Activated CD4-positive, alpha-beta memory T cell treated with anti-CD3 and anti-CD28 coated beads, Interleukin-2, amount 10 ng/mL, durations not matched to agents 7 days and 5 days (primary cell): ENCODE data around the gene CRP. TPM values are rescaled to one million over a fixed set of nuclear protein-coding genes. Genes with fewer than 3 reads are reported as not detected.

ENCODE experiments used
- CTCF ChIA-PET: fragments of 350-600 bp; sonication (Branson Sonifier 250); formaldehyde crosslinking; loops from one replicate; lab custom pipeline; 2021; ENCODE audit warnings: antibody characterized with exemption, inconsistent platforms; lab: Charles Lee
- POLR2A ChIA-PET: fragments of 350-600 bp; sonication (Branson Sonifier 250); formaldehyde crosslinking; loops from one replicate; lab custom pipeline; 2021; ENCODE audit warnings: antibody characterized with exemption; lab: Charles Lee
- DNase-seq: peaks from one replicate; pipeline ENCODE4 v3.0.0-alpha.2; 2020
- H3K27ac Mint-ChIP-seq: one replicate; pipeline ENCODE4 v1.8.0; 2021; ENCODE audit warnings: mild to moderate bottlenecking, mixed read lengths
- H3K27me3 Mint-ChIP-seq: one replicate; pipeline ENCODE4 v1.8.0; 2021; ENCODE audit warnings: mixed read lengths
- H3K36me3 Mint-ChIP-seq: one replicate; pipeline ENCODE4 v1.8.0; 2021; ENCODE audit warnings: low read depth, mixed read lengths
- H3K4me1 Mint-ChIP-seq: one replicate; pipeline ENCODE4 v1.8.0; 2021; ENCODE audit warnings: mixed read lengths
- H3K4me3 Mint-ChIP-seq: one replicate; pipeline ENCODE4 v1.8.0; 2021; ENCODE audit warnings: mild to moderate bottlenecking, mixed read lengths
- H3K9me3 Mint-ChIP-seq: one replicate; pipeline ENCODE4 v1.8.0; 2021; ENCODE audit warnings: mixed read lengths
- total RNA-seq, 2 experiments: library from RNA; stranded (reverse); gene quantifications; one replicate each; pipeline ENCODE4 v1.2.3, GENCODE V29; 2021

The CRP gene
- not detected for total RNA-seq

- H3K36me3 Mint-ChIP-seq, result no peaks in the 10 kb centered on the region
- CTCF ChIA-PET, result no interaction called here
- POLR2A ChIA-PET, result no interaction called here
- no peak within 1 kb of the TSS for H3K27ac Mint-ChIP-seq
- DNase-seq, result no peak
- H3K4me1 Mint-ChIP-seq, result no peaks in the 10 kb centered on the region
- H3K4me3 Mint-ChIP-seq, result no peak within 1 kb of the TSS
- H3K27me3 Mint-ChIP-seq, result peaks cover 1% of the 10 kb centered on the region
- H3K9me3 Mint-ChIP-seq, result peaks cover 11% of the 10 kb centered on the region
Observed at GRCh38 chr1:159714529-159714928, at the start of gene CRP. CRP (minus strand) TSS chr1:159714589; CDS start chr1:159714485, 104 bp downstream.

GRCh38 chr1:159763686-159764085, 49.3 kb upstream of the CRP start:
- POLR2A ChIA-PET, result no interaction called here
- Mint-ChIP-seq H3K36me3 (no peaks in the 10 kb centered on the region), H3K9me3 (no peaks in the 10 kb centered on the region), H3K27me3 (peaks cover 5% of the 10 kb centered on the region), H3K4me3 (no peak overlapping the region), H3K27ac (no peak overlapping the region), H3K4me1 (no peaks in the 10 kb centered on the region)
- no peak for DNase-seq
- CTCF ChIA-PET, result no interaction called here

GRCh38 chr1:159756397-159756796, 42.0 kb upstream of the CRP start:
- no peak for DNase-seq
- H3K9me3 Mint-ChIP-seq, result no peaks in the 10 kb centered on the region
- no peak overlapping the region for H3K27ac Mint-ChIP-seq
- peaks cover 10% of the 10 kb centered on the region for H3K27me3 Mint-ChIP-seq
- H3K4me1 Mint-ChIP-seq, result no peaks in the 10 kb centered on the region
- CTCF ChIA-PET, result no interaction called here
- no peak overlapping the region for H3K4me3 Mint-ChIP-seq
- POLR2A ChIA-PET, result no interaction called here
- no peaks in the 10 kb centered on the region for H3K36me3 Mint-ChIP-seq

- Mint-ChIP-seq H3K4me1 (no peaks in the 10 kb centered on the region), H3K27me3 (peaks cover 10% of the 10 kb centered on the region)
Observed at GRCh38 chr1:159755451-159756007, 41.1 kb upstream of the CRP start.

GRCh38 chr1:159753386-159753785, 39.0 kb upstream of the CRP start:
- CTCF ChIA-PET, result no interaction called here
- Mint-ChIP-seq H3K36me3 (no peaks in the 10 kb centered on the region), H3K9me3 (no peaks in the 10 kb centered on the region), H3K27me3 (peaks cover 10% of the 10 kb centered on the region), H3K27ac (no peak overlapping the region), H3K4me3 (no peak overlapping the region), H3K4me1 (no peaks in the 10 kb centered on the region)
- DNase-seq, result no peak
- POLR2A ChIA-PET, result no interaction called here

More at GRCh38 chr1:159755451-159756007, 41.1 kb upstream of the CRP start:
- no peak overlapping the region for H3K27ac Mint-ChIP-seq
- H3K9me3 Mint-ChIP-seq, result no peaks in the 10 kb centered on the region
- no peaks in the 10 kb centered on the region for H3K36me3 Mint-ChIP-seq
- H3K4me3 Mint-ChIP-seq, result no peak overlapping the region
- DNase-seq, result no peak
- CTCF ChIA-PET, result no interaction called here
- POLR2A ChIA-PET, result no interaction called here

- no peak for DNase-seq
Observed at GRCh38 chr1:159752135-159752580, 37.8 kb upstream of the CRP start.

GRCh38 chr1:159751031-159751430, 36.6 kb upstream of the CRP start:
- peaks cover 6% of the 10 kb centered on the region for H3K27me3 Mint-ChIP-seq
- no peaks in the 10 kb centered on the region for H3K36me3 Mint-ChIP-seq
- CTCF ChIA-PET, result no interaction called here
- no peak overlapping the region for H3K27ac Mint-ChIP-seq
- POLR2A ChIA-PET, result no interaction called here
- H3K4me1 Mint-ChIP-seq, result no peaks in the 10 kb centered on the region
- DNase-seq, result no peak
- no peak overlapping the region for H3K4me3 Mint-ChIP-seq
- H3K9me3 Mint-ChIP-seq, result no peaks in the 10 kb centered on the region

More at GRCh38 chr1:159752135-159752580, 37.8 kb upstream of the CRP start:
- no peaks in the 10 kb centered on the region for H3K4me1 Mint-ChIP-seq
- no peaks in the 10 kb centered on the region for H3K9me3 Mint-ChIP-seq
- ChIA-PET POLR2A (no interaction called here), CTCF (no interaction called here)
- no peaks in the 10 kb centered on the region for H3K36me3 Mint-ChIP-seq
- H3K27me3 Mint-ChIP-seq, result peaks cover 11% of the 10 kb centered on the region
- H3K27ac Mint-ChIP-seq, result no peak overlapping the region
- H3K4me3 Mint-ChIP-seq, result no peak overlapping the region

GRCh38 chr1:159750621-159751020, 36.2 kb upstream of the CRP start:
- Mint-ChIP-seq H3K27me3 (peaks cover 6% of the 10 kb centered on the region), H3K4me1 (no peaks in the 10 kb centered on the region), H3K27ac (no peak overlapping the region), H3K9me3 (no peaks in the 10 kb centered on the region), H3K4me3 (no peak overlapping the region), H3K36me3 (no peaks in the 10 kb centered on the region)
- ChIA-PET POLR2A (no interaction called here), CTCF (no interaction called here)
- no peak for DNase-seq

GRCh38 chr1:159749630-159750029, 35.2 kb upstream of the CRP start:
- Mint-ChIP-seq H3K9me3 (no peaks in the 10 kb centered on the region), H3K4me3 (no peak overlapping the region), H3K4me1 (no peaks in the 10 kb centered on the region), H3K36me3 (no peaks in the 10 kb centered on the region), H3K27me3 (peaks cover 6% of the 10 kb centered on the region), H3K27ac (no peak overlapping the region)
- DNase-seq, result no peak
- ChIA-PET CTCF (no interaction called here), POLR2A (no interaction called here)

GRCh38 chr1:159748370-159748769, 34.0 kb upstream of the CRP start:
- Mint-ChIP-seq H3K4me3 (no peak overlapping the region), H3K36me3 (no peaks in the 10 kb centered on the region), H3K9me3 (no peaks in the 10 kb centered on the region), H3K27ac (no peak overlapping the region), H3K4me1 (no peaks in the 10 kb centered on the region), H3K27me3 (peaks cover 6% of the 10 kb centered on the region)
- DNase-seq, result no peak
- POLR2A ChIA-PET, result no interaction called here
- CTCF ChIA-PET, result no interaction called here

GRCh38 chr1:159746666-159747065, 32.3 kb upstream of the CRP start:
- no peak overlapping the region for H3K4me3 Mint-ChIP-seq
- H3K27ac Mint-ChIP-seq, result no peak overlapping the region
- H3K4me1 Mint-ChIP-seq, result no peaks in the 10 kb centered on the region
- H3K9me3 Mint-ChIP-seq, result no peaks in the 10 kb centered on the region
- H3K36me3 Mint-ChIP-seq, result no peaks in the 10 kb centered on the region
- ChIA-PET CTCF (no interaction called here), POLR2A (no interaction called here)
- H3K27me3 Mint-ChIP-seq, result peaks cover 4% of the 10 kb centered on the region
- no peak for DNase-seq

GRCh38 chr1:159743651-159744410, 29.4 kb upstream of the CRP start:
- no peak overlapping the region for H3K27ac Mint-ChIP-seq

GRCh38 chr1:159737238-159737916, 23.0 kb upstream of the CRP start:
- CTCF ChIA-PET, result no interaction called here
- Mint-ChIP-seq H3K4me3 (no peak overlapping the region), H3K27me3 (peaks cover 13% of the 10 kb centered on the region), H3K36me3 (no peaks in the 10 kb centered on the region), H3K27ac (no peak overlapping the region), H3K4me1 (no peaks in the 10 kb centered on the region), H3K9me3 (no peaks in the 10 kb centered on the region)
- POLR2A ChIA-PET, result no interaction called here
- no peak for DNase-seq

More at GRCh38 chr1:159743651-159744410, 29.4 kb upstream of the CRP start:
- Mint-ChIP-seq H3K36me3 (no peaks in the 10 kb centered on the region), H3K4me1 (no peaks in the 10 kb centered on the region), H3K9me3 (no peaks in the 10 kb centered on the region), H3K4me3 (no peak overlapping the region), H3K27me3 (peaks cover 4% of the 10 kb centered on the region)
- CTCF ChIA-PET, result no interaction called here
- no peak for DNase-seq
- POLR2A ChIA-PET, result no interaction called here
